Muscle of arm (tissue), 12 donors: ENCODE results near the gene APOL4. TPM values are rescaled to one million over a fixed set of nuclear protein-coding genes. Genes with fewer than 3 reads are reported as not detected.
"Not testable (repeated sequence)": the region's sequence is repeated elsewhere in the genome, so short reads cannot be mapped to it uniquely, and the experiment has no call there.

ENCODE experiments used
- DNase-seq: peaks from one replicate; pipeline ENCODE4 v3.0.0-alpha.2; 2013
- polyA plus RNA-seq, 12 donors: library from polyadenylated mRNA; unstranded; fragments of 120-200 nt; gene quantifications; one replicate each; pipeline ENCODE4 v1.2.1, GENCODE V29; 2013; ENCODE audit not compliant: insufficient read length in 12 of 12

The APOL4 gene
- polyA plus RNA-seq, 12 donors, result 8.4 to 25.5 (median 16.2) TPM; not detected in 1

GRCh38 chr22:36209488-36209908 lies 7.9 kb upstream of the APOL4 start:
- DNase-seq, result not testable (repeated sequence)

DNA sequence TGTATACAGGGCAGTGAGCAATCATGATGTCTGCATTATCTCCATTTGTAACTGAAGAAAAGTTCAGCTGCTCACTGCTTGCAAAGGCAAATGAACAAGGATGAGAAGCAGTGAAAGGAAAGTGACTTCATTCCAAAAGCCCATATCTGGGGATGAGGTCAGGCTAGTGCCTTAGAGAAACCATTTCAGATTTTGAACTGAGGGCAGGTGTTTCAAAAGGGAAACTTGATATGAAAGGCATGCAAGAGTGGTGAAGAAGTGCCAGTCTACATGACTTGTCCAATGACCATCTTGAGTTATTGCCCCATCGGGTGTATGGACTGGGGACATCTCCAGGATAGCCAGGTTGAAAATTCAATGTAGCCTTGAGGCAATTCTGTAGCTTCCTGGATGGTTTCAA lies 7.3 kb upstream of the APOL4 start:
- DNase-seq, result no peak

DNA sequence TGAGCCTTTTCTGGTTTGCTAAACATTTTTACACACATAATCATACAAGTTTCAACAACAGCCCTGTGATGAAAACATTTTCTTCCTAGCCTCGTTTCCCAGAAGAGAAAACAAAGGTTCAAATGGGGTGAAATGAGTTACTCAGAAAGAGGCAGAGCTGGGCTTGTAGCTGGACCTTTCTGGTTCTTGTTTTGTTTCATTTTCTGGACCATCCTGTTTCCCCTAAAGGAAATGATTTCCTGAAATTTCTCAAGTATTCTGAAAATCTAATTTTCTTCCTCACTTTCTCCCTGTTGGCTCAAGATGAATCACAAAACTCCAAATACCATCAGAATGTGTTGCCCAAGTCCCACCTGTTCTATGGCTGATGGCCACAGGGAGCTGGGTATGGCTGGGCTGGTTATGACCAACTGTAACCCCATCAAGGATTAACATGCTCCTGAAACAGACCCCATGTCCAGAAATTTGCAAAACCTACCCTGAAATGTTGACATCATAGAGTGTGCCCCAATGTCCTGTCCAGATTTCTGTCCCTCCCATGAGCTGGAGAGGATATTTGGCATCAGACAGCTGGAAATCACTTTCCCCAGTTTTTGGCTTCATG lies 6.7 kb upstream of the APOL4 start:
- no peak for DNase-seq

DNA sequence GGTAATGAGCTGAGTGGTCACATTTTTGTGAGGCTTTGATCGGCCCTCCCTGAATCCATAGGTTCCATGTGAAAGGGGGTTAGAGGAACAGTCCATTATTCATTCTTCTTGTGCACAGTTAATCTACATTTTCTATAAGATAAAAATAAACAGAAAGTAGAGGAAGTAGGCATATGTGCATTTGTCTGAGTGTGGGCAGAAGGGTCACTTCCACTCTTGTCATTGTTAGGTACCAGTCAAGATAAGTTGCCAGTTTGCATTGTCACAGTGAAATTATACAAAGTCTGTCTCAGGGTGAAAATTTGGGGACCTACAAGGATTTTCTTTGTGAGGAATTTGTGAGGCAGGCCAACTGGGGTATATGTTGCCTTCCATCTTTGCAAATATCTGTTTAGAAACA lies 4.6 kb upstream of the APOL4 start:
- DNase-seq, result no peak

DNA sequence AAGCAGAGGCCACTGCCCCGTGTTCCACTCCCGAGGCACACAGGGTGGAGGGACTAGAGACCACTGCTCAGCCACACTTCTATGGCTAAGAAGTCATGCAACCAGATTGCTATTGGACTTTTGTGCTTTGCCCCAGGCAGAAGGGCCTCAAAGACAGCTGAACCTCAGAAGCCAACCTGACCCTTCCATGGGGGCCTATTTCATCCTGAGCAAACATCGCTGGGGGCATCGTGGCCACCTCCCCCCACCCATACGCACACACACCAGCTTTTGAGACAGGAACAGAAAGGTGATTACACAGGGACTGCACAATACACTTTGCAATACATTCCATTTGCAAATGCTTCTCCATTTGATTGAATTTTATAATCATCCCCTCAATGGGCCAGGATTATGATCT lies 4.0 kb upstream of the APOL4 start:
- DNase-seq, result not testable (repeated sequence)

DNA sequence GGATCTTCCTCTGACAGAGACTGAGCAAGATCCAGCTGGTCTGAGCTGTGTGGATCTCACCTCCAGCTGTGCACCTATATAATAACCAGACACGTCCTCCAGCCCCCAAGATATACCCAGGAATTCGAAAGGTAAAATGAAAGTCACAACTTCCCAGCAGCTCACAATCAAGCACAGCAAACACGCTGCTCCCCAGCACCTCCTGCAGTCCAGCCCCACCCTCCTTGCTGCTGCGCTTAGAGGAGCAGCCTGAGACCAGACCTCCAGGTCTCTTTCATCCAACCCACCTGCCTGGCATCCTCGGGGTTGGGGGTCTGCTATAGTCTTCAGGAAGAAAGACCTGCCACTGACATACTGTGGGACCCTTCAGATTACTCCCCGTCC lies 3.0 kb upstream of the APOL4 start:
- no peak for DNase-seq

GRCh38 chr22:36204001-36204631 lies 2.5 kb upstream of the APOL4 start:
- no peak for DNase-seq

DNA sequence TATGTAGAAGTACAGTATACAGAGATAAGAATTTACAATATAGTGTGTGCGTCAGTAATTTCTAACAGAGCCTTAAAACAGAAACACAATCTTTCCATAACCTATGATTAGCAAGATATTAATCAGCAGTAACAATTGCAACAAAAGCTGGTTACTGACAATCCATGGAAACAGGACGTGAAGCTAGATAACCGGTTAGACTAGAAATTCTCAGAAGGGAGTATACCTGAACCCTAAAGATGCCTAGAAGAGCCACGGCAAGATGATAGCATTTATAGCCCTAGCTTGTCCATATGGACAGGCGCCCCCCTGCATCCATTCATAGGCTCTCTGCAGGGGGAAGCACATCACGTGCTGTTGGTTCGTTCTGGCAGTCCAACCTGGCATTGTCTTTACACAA lies 1.8 kb upstream of the APOL4 start:
- not testable (repeated sequence) for DNase-seq

DNA sequence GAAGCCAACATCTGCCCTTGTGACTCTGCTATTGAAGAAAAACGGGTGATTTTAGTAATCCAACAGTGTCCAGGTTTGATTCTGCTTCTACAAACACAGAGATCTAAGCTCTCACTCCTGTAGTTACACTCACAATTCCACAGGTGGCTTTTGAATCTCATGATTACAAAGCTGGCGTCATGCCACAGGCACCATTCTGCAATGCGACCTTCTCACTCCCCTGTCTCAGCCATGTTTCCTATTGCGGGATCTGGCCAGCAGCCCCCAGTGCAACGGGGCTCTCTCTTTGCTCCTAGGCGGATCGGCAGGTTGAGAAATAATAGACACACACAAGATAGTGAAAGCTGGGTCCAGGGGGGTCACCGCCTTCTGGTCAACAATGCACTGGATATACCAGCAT lies 1.3 kb upstream of the APOL4 start:
- DNase-seq, result not testable (repeated sequence)

DNA sequence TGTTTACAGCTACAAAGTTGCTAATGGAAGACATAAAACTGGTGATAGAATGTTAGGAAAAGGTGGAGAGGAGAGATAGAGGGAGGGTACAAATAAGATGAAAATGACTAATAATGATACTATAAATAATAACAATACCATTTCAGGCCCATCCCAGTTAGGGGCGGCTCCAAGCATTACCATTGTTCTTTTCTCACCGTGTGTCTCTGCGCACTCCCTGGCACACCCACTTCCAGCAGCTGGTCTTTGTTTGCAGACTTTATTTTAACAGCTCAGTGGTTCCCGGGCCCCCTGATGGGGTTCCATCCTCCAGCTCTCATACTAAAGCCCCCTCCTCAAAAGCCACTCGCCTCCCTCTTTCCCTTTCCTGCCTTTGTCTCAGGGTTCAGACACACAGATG lies 584 bp downstream of the APOL4 start:
- DNase-seq, result not testable (repeated sequence)

DNA sequence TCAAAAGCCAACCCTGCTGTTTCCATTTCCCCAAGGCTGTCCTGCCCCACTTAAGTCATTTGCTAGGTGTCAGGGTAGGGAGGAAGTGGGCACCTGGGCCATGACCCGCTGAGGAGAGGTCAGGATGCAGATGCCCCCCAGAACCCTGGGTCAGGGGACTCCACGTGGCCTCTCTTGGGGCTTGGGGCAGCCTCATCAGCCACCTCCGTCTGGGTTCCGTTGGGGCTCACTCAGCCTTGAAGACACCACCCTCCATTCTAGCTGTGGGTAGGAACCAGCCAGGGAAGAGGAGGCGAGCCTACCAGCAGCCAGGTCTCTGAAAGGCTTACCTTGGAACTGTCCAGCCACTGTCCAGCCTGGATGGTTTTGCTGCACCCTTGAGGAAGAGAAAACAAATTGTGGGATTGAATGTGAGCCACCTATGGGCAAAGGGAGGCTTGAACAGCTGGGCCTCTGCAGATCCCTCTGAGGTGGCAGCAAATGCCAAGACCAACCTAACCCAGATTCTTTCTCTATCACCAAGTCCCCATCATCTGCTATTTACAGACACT lies 2.5 kb downstream of the APOL4 start:
- DNase-seq, result no peak

GRCh38 chr22:36198536-36198935 lies 3.1 kb downstream of the APOL4 start:
- no peak for DNase-seq

- no peak for DNase-seq
Observed at GRCh38 chr22:36197514-36198146, 4.0 kb downstream of the APOL4 start.

DNA sequence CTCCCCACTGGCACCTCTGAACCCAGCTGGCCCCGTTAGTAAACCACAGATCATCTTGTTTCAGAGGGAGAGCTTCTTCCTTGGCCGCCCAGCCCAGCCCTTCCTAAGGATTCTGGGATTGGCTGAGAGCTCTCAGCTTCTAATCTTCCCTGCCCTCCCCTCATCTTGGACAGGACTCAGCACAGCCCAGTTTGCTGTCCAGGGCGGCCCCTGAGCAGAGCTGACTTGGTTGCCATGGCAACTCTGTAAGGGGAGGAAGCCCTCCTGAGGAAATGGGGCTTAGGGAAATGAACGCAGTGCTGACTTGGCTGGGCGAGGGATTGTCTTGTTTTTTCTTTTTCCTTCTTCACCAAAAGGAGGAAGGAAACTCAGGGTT lies 4.6 kb downstream of the APOL4 start:
- peak; percentile 69 for DNase-seq

GRCh38 chr22:36196254-36197064 lies 5.2 kb downstream of the APOL4 start:
- no peak for DNase-seq

DNA sequence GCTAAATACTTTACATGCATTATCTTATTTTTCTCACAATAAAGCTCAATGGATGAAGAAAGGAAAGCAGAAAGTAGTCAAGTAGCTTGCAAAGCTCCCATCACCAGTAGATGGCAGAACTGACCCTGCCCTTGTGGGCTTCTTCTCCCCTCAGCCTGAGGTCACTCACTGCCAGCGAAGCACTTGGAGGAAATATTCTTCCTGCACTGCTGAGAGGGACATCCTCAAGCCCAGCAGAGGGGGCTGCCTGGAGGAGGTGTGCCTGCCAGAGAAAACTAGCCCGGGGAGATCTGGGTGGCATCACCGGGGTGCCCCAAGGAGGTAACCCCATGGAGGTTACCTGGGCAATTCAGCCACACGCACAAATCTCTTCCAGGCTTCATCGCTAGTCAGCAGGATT lies 6.6 kb downstream of the APOL4 start:
- no peak for DNase-seq

GRCh38 chr22:36194385-36194784 lies 7.2 kb downstream of the APOL4 start:
- DNase-seq, result no peak

DNA sequence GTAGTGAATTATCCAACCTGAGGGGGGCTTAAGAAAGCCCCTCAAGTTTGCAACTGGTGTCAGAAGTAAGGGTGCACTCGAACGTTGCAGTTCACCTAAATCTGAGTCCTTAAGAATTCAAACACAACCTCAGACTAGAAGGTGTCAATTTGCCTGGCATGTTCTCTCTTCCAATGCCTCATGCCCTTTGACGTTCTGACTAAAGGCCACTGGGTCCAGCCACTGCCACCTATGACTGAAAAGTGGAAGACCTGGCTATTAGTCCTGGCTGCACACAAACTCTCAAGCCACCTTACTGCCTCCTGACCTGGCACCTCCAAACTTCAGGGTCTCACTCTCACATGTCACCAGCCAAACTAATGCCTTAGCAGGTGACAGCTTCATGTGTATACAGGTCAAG lies 8.0 kb downstream of the APOL4 start:
- no peak for DNase-seq

DNA sequence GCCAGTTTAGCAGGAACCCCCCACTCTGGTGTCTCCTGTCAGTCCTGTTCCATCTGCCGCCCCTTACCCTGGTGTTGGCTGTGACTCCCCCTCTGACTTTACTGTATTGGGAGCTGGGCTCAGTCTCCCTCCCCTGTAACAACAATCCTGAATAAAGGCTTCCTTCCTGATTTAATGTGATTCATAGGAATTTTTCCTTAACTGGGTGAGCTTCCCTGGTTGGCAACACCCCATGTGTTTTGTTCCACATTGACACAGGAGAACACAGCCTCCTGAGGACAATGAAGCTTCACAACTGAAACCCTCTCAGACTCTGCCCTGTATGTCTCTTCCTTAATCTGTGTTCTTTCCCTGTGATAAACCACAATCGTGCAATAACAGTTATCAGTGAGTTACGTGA lies 8.4 kb downstream of the APOL4 start:
- DNase-seq, result no peak

DNA sequence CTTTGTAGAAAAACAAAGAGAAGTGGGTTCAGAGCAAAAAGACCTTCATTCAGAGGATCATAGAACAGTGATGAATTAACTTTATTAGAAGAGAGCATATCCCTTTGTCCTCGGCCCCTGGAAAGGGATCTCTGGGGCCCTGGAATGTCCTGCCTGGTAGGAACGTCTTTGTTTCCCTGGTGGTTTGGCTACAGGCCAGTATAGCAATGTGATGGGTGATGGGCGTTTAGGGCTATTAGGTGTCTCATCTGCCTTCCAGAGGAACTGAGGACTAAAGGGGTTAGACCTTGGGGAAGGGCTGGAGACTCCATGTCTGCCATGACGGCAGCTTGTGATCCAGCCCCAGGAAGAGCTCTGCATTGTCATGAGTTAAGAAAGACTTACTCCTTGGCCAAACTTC lies 9.1 kb downstream of the APOL4 start:
- DNase-seq, result no peak

DNA sequence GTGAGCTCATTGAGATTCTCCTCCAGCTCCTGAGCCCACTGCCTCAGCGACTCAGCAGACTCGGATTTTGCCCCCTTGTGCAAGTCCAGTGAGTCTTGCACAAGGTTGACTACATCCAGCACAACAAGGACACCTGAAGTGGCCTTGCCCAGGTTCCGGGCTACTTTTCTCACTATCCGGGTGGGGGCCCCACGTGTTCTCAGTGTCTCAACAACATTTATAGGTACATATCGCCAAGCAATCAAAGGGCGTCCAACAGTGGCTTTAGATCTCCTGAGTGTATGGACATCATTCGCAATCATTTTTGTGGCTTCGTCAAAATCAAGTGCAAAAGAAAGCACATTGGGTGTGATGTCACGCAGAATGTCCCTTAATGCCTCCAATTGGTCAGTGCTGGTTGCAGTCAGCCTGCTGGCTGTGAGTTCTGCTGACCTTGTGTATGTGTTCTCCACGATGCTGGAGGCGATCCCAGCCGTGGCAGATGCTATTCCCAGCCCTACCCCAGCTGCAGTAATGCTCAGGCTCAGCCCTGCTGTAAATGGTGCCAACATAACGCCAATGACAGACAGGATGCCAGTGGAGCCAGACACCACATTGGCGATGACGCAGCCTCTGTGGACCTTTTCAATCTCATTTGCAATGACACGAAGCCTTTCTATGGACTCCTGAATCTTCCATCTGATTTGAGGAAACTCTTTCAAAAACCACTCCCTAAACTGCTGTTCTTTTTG lies 10.3 kb downstream of the APOL4 start:
- peak; percentile 64 for DNase-seq

- not testable (repeated sequence) for DNase-seq
Observed at GRCh38 chr22:36187862-36188261, 13.7 kb downstream of the APOL4 start.
